Suprapubic skin (tissue), 4 donors: ENCODE measurements around the gene KIAA1755. TPM values are rescaled to one million over a fixed set of nuclear protein-coding genes. Genes with fewer than 3 reads are reported as not detected.

ENCODE experiments used
- DNase-seq, 2 donors: peaks; one replicate each; pipeline ENCODE4 v3.0.0-alpha.2; 2019; ENCODE audit warnings: low spot score in 2 of 2
- H3K27ac ChIP-seq: fragments of 200-600 bp; sonication (generic); one replicate; pipeline ENCODE4 v1.5.1; 2019
- H3K27me3 ChIP-seq: fragments of 200-600 bp; sonication (generic); one replicate; pipeline ENCODE4 v1.5.1; 2019
- H3K36me3 ChIP-seq: fragments of 200-600 bp; sonication (generic); one replicate; pipeline ENCODE4 v1.5.1; 2019
- H3K4me1 ChIP-seq: fragments of 200-600 bp; sonication (generic); one replicate; pipeline ENCODE4 v1.5.1; 2019
- H3K4me3 ChIP-seq: fragments of 200-600 bp; sonication (generic); one replicate; pipeline ENCODE4 v1.5.1; 2019; ENCODE audit warnings: mild to moderate bottlenecking
- H3K9me3 ChIP-seq: fragments of 200-600 bp; sonication (generic); one replicate; pipeline ENCODE4 v1.5.1; 2019
- CTCF ChIP-seq, 2 donors: fragments of 200-600 bp in 1 of 2; fragments of 450-650 bp in 1 of 2; sonication (generic) in 1 of 2; IDR thresholded peaks; one replicate each; pipeline ENCODE4 v1.5.1; 2016 to 2019; ENCODE audit warnings: antibody characterized with exemption in 2 of 2, mild to moderate bottlenecking in 1 of 2, moderate library complexity in 1 of 2
- EP300 ChIP-seq: sonication (generic); formaldehyde crosslinking; IDR thresholded peaks from one replicate; pipeline ENCODE4 v1.6.1; 2017; ENCODE audit warnings: antibody characterized with exemption
- POLR2A ChIP-seq, 2 donors: fragments of 450-650 bp; IDR thresholded peaks; one replicate each; pipeline ENCODE4 v1.6.1; 2017; ENCODE audit warnings: antibody characterized with exemption in 2 of 2, mild to moderate bottlenecking in 2 of 2, moderate library complexity in 2 of 2
- POLR2AphosphoS5 ChIP-seq, 3 donors: sonication (generic); formaldehyde crosslinking; IDR thresholded peaks; one replicate each; pipeline ENCODE4 v1.6.1; 2017; ENCODE audit warnings: antibody characterized with exemption in 3 of 3
- WGBS: methylation state at CpG from one replicate; pipeline ENCODE4 v1.1.5; 2018; 5-methylcytosine and 5-hydroxymethylcytosine counted together
- total RNA-seq, 4 donors: library from RNA; depleted of rRNA; stranded (reverse); fragments of >200 nt; gene quantifications; one replicate each; pipeline ENCODE4 v1.1.0, GENCODE V29; 2016

The KIAA1755 gene
- total RNA-seq, 4 donors from 2014 or later: 1.2 to 3.3 (median 2.0) TPM; not detected in 1

- H3K4me1 ChIP-seq: peaks cover 14% of the 10 kb centered on the region
- H3K9me3 ChIP-seq: no peaks in the 10 kb centered on the region
- no peaks in the 10 kb centered on the region for H3K27me3 ChIP-seq
- TF ChIP-seq POLR2A (IDR thresholded peaks at IDR 0.05): no peak
- no peak for TF ChIP-seq POLR2AphosphoS5 (IDR thresholded peaks at IDR 0.05)
- no peak for TF ChIP-seq CTCF (IDR thresholded peaks at IDR 0.05)
- no peak for TF ChIP-seq EP300
- no peak overlapping the region for H3K27ac ChIP-seq
- no peak for DNase-seq
- 62% methylated on average over 7 of the region's 8 CpGs for WGBS
- H3K4me3 ChIP-seq: no peak overlapping the region
- H3K36me3 ChIP-seq: no peaks in the 10 kb centered on the region
These were observed 90.2 kb downstream of the KIAA1755 start for GRCh38 chr20:38170219-38170825.

GRCh38 chr20:38169636-38170193 is 90.8 kb downstream of the KIAA1755 start:
- Histone ChIP-seq H3K36me3 (no peaks in the 10 kb centered on the region), H3K9me3 (no peaks in the 10 kb centered on the region), H3K4me3 (no peak overlapping the region), H3K27me3 (no peaks in the 10 kb centered on the region), H3K4me1 (peaks cover 19% of the 10 kb centered on the region), H3K27ac (no peak overlapping the region)
- 100% methylated on average over 6 of the region's 6 CpGs for WGBS
- no peak for DNase-seq
- TF ChIP-seq POLR2A (IDR thresholded peaks at IDR 0.05) (no peak), CTCF (IDR thresholded peaks at IDR 0.05) (no peak), POLR2AphosphoS5 (IDR thresholded peaks at IDR 0.05) (no peak), EP300 (no peak)

DNA sequence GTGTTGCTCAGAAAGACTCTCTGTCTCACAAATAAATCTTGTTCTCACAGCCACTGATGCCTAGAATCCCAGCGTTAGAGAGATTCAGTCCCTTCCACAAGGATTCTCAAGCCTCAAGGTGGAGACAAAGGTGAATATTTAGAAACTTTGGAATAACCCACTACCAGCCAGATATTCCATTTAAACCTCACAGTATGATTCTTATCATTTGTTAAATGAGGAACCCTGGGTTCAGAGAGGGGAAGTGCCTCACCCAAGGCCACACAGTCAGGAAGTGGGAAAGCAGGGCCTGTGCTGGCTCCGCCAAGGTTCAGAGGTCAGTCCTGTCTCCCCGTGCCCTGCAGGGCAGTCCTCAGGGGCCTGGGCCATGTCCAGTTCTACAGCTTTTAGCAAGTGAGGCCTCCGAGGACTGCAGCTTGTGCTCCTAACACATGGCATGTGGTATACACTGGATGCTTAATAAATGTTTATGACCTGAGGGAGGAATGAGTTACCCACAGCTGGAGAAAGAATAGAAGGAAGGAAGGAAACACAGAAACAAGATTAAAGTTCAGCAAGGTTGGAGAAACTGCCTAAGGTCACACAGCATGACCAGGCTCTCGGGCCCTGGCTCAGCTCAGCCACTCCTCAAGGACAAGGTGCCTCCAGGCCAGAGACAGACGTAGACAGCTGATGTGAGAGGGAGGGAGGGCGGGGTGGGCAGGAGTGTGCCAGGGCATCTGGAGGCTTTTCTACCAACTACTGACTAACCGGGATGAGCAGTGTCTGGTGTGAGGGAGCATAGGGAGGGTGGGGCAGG is 91.5 kb downstream of the KIAA1755 start:
- Histone ChIP-seq H3K27me3 (no peaks in the 10 kb centered on the region), H3K36me3 (no peaks in the 10 kb centered on the region), H3K27ac (no peak overlapping the region), H3K9me3 (no peaks in the 10 kb centered on the region), H3K4me3 (no peak overlapping the region), H3K4me1 (peaks cover 19% of the 10 kb centered on the region)
- WGBS: 66% methylated on average over 8 of the region's 8 CpGs
- no peak for TF ChIP-seq POLR2AphosphoS5 (IDR thresholded peaks at IDR 0.05)
- no peak for TF ChIP-seq POLR2A (IDR thresholded peaks at IDR 0.05)
- no peak for DNase-seq

GRCh38 chr20:38167851-38168760 is 92.4 kb downstream of the KIAA1755 start:
- TF ChIP-seq CTCF (IDR thresholded peaks at IDR 0.05): no peak
- no peak for TF ChIP-seq POLR2A (IDR thresholded peaks at IDR 0.05)
- no peak for TF ChIP-seq POLR2AphosphoS5 (IDR thresholded peaks at IDR 0.05)
- no peak for TF ChIP-seq EP300
- Histone ChIP-seq H3K27ac (no peak overlapping the region), H3K36me3 (no peaks in the 10 kb centered on the region), H3K27me3 (no peaks in the 10 kb centered on the region), H3K4me3 (no peak overlapping the region), H3K4me1 (peaks cover 12% of the 10 kb centered on the region), H3K9me3 (no peaks in the 10 kb centered on the region)
- no peak for DNase-seq
- WGBS: 76% methylated on average over 7 of the region's 7 CpGs

GRCh38 chr20:38167328-38167850 is 93.1 kb downstream of the KIAA1755 start:
- H3K4me1 ChIP-seq: peaks cover 12% of the 10 kb centered on the region
- TF ChIP-seq POLR2A (IDR thresholded peaks at IDR 0.05) (no peak), EP300 (no peak)
- H3K36me3 ChIP-seq: no peaks in the 10 kb centered on the region
- H3K4me3 ChIP-seq: no peak overlapping the region
- H3K9me3 ChIP-seq: no peaks in the 10 kb centered on the region
- DNase-seq: no peak
- H3K27me3 ChIP-seq: no peaks in the 10 kb centered on the region
- no peak overlapping the region for H3K27ac ChIP-seq
- WGBS: 93% methylated on average over 8 of the region's 8 CpGs
